ENCODE results near the gene DNAH2. TPM values are rescaled to one million over a fixed set of nuclear protein-coding genes. Genes with fewer than 3 reads are reported as not detected.
"Not testable (repeated sequence)": the region's sequence is repeated elsewhere in the genome, so short reads cannot be mapped to it uniquely, and the experiment has no call there.

DNAH2 gene
- total RNA-seq, 2 donors from 2014 or later, result 0.19 to 1.3 TPM

DNA sequence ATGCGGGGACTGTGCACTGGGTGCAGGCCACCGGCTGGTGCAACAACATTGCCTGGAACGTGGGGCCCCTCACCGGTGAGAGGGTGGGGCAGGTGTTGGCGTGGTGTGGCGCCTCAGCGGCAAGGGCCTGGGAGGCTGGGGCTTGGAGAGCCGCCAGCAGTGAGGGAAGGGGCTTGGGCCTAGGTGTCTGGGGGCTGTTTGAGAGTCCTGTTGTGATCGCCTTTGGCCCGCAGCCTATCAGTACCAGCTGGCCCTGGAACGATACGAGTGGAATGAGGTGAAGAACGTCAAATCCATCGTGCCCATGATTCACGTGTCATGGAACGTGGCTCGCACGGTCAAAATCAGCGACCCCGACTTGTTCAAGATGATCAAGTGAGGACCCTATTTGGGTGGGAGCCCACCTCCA, 134.7 kb downstream of the DNAH2 start:
- no peak for DNase-seq (ENCODE audit: low spot score)
- intact Hi-C loops (cut with DNase I), result loop anchor here (2.0 to 10.0 kb wide), 2 partner anchors 37 to 107 kb away; no protein-coding TSS in a partner anchor

DNA sequence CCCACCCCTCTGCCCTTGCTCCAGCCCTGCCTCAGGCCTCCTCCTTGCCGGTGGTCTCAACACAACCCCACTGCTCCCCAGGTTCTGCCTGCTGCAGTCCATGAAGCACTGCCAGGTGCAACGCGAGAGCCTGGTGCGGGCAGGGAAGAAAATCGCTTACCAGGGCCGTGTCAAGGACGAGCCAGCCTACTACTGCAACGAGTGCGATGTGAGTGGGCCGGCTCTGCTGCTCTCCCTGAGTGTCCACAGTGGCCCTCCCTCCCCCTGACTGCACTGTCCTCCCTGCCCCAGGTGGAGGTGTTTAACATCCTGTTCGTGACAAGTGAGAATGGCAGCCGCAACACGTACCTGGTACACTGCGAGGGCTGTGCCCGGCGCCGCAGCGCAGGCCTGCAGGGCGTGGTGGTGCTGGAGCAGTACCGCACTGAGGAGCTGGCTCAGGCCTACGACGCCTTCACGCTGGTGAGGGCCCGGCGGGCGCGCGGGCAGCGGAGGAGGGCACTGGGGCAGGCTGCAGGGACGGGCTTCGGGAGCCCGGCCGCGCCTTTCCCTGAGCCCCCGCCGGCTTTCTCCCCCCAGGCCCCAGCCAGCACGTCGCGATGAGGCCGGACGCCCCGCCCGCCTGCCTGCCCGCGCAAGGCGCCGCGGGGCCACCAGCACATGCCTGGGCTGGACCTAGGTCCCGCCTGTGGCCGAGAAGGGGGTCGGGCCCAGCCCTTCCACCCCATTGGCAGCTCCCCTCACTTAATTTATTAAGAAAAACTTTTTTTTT, 135.6 kb downstream of the DNAH2 start:
- intact Hi-C loops (cut with DNase I), result loop anchor here (2.0 to 10.0 kb wide), 2 partner anchors 38 to 108 kb away; no protein-coding TSS in a partner anchor
- peak; percentile 80 for DNase-seq (ENCODE audit: low spot score)

DNA sequence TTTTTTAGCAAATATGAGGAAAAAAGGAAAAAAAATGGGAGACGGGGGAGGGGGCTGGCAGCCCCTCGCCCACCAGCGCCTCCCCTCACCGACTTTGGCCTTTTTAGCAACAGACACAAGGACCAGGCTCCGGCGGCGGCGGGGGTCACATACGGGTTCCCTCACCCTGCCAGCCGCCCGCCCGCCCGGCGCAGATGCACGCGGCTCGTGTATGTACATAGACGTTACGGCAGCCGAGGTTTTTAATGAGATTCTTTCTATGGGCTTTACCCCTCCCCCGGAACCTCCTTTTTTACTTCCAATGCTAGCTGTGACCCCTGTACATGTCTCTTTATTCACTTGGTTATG, 136.1 kb downstream of the DNAH2 start:
- peak; percentile 80 for DNase-seq (ENCODE audit: low spot score)
- intact Hi-C loops (cut with DNase I), result loop anchor here (2.0 to 10.0 kb wide), 2 partner anchors 39 to 109 kb away; no protein-coding TSS in a partner anchor

GRCh38 chr17:7854078-7854777, 136.7 kb downstream of the DNAH2 start:
- intact Hi-C loops (cut with DNase I), result loop anchor here in 1 of 2 donors (10.0 kb wide), 1 partner anchor 109 kb away; no protein-coding TSS in a partner anchor
- DNase-seq (ENCODE audit: low spot score), result peak; percentile 79

GRCh38 chr17:7854851-7855659, 137.5 kb downstream of the DNAH2 start, which contains the start of gene TMEM88:
Gene TMEM88 (plus strand): TSS chr17:7855066. CDS start chr17:7855075, 9 bp downstream.
- DNase-seq (ENCODE audit: low spot score), result peak; percentile 84
- intact Hi-C loops (cut with DNase I), result loop anchor here in 1 of 2 donors (10.0 kb wide), 1 partner anchor 110 kb away; no protein-coding TSS in a partner anchor

DNA sequence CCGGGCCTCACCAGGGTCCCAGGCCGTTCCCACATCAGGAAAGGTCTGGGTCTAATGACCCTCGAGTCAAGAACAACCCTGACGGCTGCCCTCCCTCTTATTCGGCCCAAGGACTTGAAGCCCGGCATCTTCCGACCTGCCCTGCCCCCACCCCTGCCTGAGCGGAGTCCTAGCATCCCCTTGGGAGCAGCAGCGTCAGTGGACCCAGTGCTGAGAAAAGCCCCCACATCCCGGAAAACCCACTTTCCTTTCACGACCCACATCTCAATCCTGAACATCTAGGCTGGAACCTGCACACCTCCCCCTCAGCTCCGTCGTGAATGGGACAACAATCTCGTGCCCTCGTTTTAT, 138.1 kb downstream of the DNAH2 start:
- no peak for DNase-seq (ENCODE audit: low spot score)
- intact Hi-C loops (cut with DNase I), result loop anchor here in 1 of 2 donors (10.0 kb wide), 1 partner anchor 111 kb away; no protein-coding TSS in a partner anchor

DNA sequence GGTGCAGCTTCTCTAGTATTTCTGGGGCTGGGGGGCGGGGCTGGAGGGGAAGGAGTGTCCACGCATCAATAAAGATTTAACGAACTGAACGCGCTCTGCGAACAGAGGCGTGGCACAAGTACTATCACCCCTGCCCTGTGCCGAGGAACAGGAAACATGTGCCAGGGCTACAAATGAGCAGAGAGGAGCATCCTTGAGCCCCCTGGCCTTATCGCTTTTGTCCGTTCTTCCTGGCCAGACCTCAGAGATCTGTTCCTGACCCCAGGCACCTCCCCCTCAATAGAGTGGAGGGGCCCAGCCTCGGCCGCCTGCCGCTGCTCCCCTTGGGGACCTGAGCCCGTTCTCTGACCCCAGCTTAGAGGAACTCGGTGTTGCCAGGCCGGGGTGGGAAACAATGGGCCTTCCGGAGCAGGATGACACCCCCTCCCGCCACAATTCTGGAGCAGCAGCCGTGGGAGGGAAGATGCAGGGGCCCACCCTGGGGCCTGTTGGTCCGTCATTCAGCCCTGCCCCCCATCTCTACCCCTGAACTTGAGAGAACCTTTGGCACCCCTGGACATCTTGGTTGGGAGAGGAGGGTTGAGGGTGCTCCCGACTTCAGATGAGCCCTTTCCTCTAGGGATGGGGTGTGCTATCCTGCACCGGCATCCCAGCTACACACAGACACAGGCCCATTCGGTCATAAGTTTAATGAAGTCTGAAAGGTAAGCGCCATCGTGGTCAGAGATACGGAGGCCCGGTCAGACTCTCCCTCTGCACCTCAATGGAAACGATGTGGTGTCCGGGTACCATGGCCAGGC, 138.7 kb downstream of the DNAH2 start:
- intact Hi-C loops (cut with DNase I), result loop anchor here in 1 of 2 donors (10.0 kb wide), 1 partner anchor 111 kb away; no protein-coding TSS in a partner anchor
- DNase-seq (ENCODE audit: low spot score), result peak; percentile 90

DNA sequence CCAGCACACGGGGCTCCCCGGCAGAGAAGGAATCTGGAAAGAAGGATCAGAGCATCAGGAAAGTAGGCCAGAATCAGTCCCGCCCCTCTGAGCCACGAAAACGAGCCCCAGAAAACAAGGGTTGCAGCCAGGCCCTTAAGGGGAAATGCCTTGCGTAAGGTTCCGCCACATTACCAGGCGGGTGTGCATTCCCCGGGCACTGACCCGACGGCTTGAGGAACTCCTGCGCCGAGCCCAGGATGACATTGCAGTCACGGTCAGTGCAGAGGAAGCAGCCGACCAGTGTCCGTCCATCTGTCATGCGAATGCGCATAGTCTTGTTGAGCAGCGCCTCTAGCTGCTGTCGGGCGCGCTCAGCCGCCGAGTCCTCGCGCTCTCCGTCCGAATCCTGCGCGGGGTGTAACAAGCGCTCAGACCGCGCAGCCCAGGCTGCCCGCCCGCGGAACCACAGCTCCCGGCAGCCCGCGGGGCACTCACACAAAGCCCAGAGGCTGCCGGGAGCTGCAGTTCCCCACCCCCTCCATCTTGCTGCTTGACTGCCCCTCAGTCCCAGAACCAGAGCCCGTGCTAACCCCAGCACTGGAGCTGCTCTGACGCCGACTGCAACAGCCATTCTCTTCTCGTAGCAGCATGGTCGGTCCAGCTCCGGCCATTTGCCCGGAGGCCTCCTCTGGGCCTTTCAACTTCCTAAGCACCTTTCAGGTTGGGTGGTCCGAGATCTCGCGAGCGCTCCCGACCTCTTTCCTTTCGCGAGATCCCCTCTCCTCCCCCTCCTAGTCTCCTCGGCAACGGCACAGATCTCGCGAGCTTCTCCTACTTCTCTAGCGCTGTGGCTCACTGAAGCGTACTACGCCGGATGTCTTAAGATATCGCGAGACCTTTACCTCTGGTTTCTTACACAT, 139.5 kb downstream of the DNAH2 start, which contains the start of gene NAA38:
Gene NAA38 (minus strand): TSS at position 749 of the 902 bp plus-strand sequence. CDS start 96 bp downstream, at position 653.
- intact Hi-C loops (cut with DNase I), result loop anchor here in 1 of 2 donors (10.0 kb wide), 1 partner anchor 112 kb away; no protein-coding TSS in a partner anchor
- DNase-seq (ENCODE audit: low spot score), result peak; percentile 99

DNA sequence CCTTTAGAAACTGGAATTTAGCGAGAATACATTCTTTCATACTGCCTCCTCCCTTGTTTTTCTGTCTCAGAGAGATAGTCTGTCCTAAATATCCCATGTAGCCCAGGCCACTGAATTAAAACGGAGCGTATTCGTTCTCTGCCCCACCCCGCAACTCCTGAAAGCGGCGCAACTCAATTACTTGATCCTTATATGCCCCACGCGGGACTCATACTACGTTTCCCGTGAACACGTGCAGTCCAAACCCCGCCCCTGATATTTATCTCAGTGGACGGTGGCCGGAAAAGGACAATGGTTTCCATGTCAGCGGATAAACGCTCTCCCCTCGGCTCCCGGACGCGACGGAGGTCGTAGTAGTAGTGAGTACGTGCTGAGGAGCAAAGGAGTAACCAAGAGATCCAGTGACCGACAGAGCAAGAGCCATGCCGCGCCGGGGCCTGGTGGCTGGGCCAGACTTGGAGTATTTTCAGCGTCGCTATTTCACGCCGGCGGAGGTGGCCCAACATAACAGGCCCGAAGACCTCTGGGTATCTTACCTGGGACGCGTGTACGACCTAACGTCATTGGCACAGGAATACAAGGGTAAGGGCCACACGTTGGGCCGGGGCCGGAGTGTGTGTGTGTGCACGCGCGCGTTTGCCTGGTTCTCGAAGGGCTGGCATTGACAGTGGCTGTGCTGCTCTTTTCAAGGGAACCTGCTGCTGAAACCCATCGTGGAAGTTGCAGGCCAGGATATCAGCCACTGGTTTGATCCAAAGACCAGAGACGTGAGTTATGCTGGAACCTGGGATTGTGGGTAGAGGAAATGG, 140.4 kb downstream of the DNAH2 start, which contains the start of gene CYB5D1:
Gene CYB5D1 (plus strand): TSS at position 291 of the 809 bp plus-strand sequence. CDS start 132 bp downstream, at position 423.
- intact Hi-C loops (cut with DNase I), result loop anchor here in 1 of 2 donors (10.0 kb wide), 1 partner anchor 113 kb away; no protein-coding TSS in a partner anchor

DNA sequence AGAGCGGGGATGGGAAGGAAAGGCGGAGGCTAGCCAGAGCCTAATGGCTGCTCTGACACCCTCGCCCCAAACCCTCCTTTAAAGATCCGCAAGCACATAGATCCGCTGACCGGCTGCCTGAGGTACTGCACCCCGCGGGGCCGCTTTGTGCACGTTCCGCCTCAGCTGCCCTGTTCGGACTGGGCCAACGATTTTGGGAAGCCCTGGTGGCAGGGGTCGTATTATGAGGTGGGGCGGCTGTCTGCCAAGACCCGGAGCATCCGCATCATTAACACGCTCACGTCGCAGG, 140.9 kb downstream of the DNAH2 start:
- DNase-seq (ENCODE audit: low spot score), result peak; percentile 86
- intact Hi-C loops (cut with DNase I), result loop anchor here in 1 of 2 donors (10.0 kb wide), 1 partner anchor 114 kb away; no protein-coding TSS in a partner anchor

More for the DNA sequence above, 140.4 kb downstream of the DNAH2 start, which contains the start of gene CYB5D1:
- DNase-seq (ENCODE audit: low spot score), result peak; percentile 96

- intact Hi-C loops (cut with DNase I), result loop anchor here in 1 of 2 donors (10.0 kb wide), 1 partner anchor 114 kb away; no protein-coding TSS in a partner anchor
- no peak for DNase-seq (ENCODE audit: low spot score)
Observed at GRCh38 chr17:7859028-7859427, 141.5 kb downstream of the DNAH2 start.

- intact Hi-C loops (cut with DNase I), result loop anchor here (5.0 kb wide), 2 partner anchors 41 to 124 kb away; no protein-coding TSS in a partner anchor
- no peak for DNase-seq (ENCODE audit: low spot score)
Observed at GRCh38 chr17:7862692-7863437, 145.3 kb downstream of the DNAH2 start.

DNA sequence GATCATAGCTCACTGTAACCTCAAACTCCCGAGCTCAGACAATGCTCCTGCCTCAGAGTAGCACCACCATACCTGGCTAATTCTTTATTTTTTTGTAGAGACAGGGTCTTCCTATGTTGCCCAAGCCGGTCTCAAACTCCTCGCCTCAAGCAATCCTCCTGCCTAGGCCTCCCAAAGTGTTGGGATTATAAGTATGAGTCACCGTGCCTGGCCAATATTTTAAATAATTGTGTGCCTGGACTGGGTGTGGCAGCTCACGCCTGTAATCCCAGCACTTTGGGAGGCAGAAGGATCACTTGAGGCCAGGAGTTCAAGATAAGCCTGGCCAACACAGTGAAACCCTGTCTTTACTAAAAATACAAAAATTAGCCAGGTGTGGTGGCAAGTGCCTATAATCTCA, 146.8 kb downstream of the DNAH2 start:
- intact Hi-C loops (cut with DNase I), result loop anchor here (5.0 kb wide), 2 partner anchors 42 to 123 kb away; no protein-coding TSS in a partner anchor
- not testable (repeated sequence) for DNase-seq (ENCODE audit: low spot score)

DNA sequence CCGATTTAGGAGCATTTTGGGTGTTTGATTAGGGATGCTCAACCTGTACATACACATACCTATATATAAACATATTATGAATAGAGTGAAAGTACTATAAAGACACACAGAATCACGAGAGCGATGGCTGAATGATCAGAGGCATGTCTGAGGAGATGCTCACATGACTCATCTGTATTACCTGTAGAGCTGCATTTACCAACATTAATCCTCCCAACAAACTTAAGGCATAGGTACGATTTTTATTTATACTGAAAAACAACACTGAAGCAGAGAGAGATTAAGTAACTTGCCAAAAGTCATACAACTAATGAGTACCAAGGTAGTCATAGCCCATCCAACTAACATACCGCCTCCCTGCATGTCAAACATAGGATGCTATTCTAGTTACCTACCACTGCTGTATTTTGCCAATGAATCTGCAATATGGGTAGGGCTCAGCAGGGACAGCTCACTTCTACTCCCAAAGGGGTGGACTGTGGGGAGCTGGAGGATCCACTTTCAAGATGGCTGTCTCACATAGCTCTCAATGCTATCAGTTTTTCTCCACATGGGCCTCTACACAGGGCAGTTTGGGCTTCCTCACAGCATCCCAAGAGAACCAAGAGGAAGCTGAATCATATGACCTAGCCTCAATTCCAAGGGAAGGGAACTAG, 147.6 kb downstream of the DNAH2 start:
- intact Hi-C loops (cut with DNase I), result loop anchor here (5.0 kb wide), 2 partner anchors 43 to 122 kb away; no protein-coding TSS in a partner anchor
- no peak for DNase-seq (ENCODE audit: low spot score)

DNA sequence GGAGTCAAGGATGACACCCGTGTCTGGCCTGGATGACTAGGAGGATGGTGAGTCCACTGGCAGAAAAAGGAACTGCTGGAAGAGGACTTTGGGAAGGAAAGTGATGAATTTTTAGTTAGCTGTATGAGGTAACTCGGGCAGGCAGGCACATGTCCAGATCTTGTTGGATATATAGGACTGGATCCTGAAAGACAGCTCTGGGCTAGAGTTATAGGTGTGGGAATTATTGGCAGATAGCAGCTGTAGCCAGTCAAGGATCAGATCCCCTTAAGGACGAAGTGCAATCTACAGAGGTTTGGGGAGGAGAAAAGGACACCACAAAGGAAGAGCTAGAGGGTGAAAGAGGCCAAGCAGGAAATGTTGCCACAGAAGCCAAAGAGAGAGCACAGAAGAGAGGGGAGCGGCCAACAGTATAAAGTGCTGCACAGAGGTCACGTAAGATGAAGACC, 150.4 kb downstream of the DNAH2 start:
- no peak for DNase-seq (ENCODE audit: low spot score)
- intact Hi-C loops (cut with DNase I), result no loop called here

Data from posterior vena cava (tissue), 2 donors.